ENCODE measurements around the gene MAPKAPK5. TPM values are rescaled to one million over a fixed set of nuclear protein-coding genes. Genes with fewer than 3 reads are reported as not detected.

MAPKAPK5 gene
- total and polyA plus RNA-seq, 9 of the 15 experiments (the other 6 are each of a cell fraction or from before 2014, with no cell fraction given): 11.6 to 72.1 (median 60.4) TPM

DNA sequence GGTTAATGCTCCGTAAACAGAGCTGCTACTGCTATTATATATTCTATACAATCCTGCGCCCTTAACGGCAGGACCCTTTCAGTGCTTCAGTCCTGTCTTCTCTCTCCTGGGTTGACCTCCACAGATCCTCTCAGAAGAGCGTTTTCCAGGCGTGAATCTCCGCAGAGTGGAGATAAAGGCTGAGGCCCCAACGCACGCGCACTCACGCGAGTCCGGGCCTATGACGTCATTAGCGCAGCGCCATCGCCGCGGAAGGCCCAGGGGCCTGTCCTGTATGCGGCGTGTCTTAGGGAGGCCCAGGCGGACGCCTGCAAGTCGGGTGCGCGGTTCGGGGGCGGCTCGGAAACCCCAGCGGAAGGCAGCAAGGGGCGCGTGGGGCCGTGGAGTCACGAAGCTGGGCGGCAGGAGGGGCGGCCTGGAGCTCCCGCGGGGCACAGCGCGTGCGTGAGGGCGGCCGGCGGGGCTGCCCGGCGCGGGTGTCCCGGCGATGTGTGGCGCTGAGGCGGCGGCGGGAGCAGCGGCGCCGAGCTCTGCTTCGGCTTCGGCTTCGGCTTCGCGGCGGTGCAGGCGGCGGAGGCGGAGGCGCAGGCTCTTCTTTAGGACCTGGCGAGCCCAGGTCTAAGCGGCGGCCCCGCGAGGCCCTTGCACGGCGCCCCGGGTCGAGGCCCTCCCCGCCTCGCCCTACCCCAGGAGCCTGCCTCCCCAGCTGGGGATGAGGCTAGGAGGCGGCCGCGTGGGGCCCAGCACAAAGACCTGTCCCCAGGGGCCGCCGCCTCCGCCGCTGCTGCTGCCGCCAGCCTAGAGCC is at the start of gene MAPKAPK5 (continued):
- TF ChIP-seq, protein P1, sequence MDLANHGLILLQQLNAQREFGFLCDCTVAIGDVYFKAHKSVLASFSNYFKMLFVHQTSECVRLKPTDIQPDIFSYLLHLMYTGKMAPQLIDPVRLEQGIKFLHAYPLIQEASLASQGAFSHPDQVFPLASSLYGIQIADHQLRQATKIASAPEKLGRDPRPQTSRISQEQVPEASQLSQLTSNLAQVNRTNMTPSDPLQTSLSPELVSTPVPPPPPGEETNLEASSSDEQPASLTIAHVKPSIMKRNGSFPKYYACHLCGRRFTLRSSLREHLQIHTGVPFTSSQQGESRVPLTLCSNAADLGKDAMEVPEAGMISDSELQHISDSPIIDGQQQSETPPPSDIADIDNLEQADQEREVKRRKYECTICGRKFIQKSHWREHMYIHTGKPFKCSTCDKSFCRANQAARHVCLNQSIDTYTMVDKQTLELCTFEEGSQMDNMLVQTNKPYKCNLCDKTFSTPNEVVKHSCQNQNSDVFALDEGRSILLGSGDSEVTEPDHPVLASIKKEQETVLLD (IDR thresholded peaks at IDR 0.05): peak; percentile 66; the same call in 1 of the 2 replicates
- TF ChIP-seq HCFC1 (IDR thresholded peaks at IDR 0.05; ENCODE audit: low read depth, low read length) (peak; percentile 94), ZNF75A (CRISPR knock-in tag; IDR thresholded peaks at IDR 0.05) (no peak), ILF3 (IDR thresholded peaks at IDR 0.05; ENCODE audit: borderline replicate concordance) (0 out of 2 replicates have a peak, but pooled peaks have one; percentile 36), ZNF121 (CRISPR knock-in tag; conservative IDR thresholded peaks at IDR 0.05) (0 out of 2 replicates have a peak, but pooled peaks have one; percentile 3), FOXJ2 (tag; IDR thresholded peaks at IDR 0.05) (0 out of 2 replicates have a peak, but pooled peaks have one; percentile 29), SREBF1 (IDR thresholded peaks at IDR 0.05; ENCODE audit: borderline replicate concordance, low read depth, low read length) (peak; percentile 86; the same call in 1 of the 2 replicates), ZNF217 (CRISPR knock-in tag; IDR thresholded peaks at IDR 0.05) (no peak), ETV1 (tag; conservative IDR thresholded peaks at IDR 0.05; ENCODE audit: low read depth) (no peak), NR4A1 (CRISPR knock-in tag; IDR thresholded peaks at IDR 0.05) (peak; percentile 83; the same call in 1 of the 2 replicates), NR4A1 (tag; IDR thresholded peaks at IDR 0.05) (peak; percentile 88)
- TF ChIP-seq, protein P2, sequence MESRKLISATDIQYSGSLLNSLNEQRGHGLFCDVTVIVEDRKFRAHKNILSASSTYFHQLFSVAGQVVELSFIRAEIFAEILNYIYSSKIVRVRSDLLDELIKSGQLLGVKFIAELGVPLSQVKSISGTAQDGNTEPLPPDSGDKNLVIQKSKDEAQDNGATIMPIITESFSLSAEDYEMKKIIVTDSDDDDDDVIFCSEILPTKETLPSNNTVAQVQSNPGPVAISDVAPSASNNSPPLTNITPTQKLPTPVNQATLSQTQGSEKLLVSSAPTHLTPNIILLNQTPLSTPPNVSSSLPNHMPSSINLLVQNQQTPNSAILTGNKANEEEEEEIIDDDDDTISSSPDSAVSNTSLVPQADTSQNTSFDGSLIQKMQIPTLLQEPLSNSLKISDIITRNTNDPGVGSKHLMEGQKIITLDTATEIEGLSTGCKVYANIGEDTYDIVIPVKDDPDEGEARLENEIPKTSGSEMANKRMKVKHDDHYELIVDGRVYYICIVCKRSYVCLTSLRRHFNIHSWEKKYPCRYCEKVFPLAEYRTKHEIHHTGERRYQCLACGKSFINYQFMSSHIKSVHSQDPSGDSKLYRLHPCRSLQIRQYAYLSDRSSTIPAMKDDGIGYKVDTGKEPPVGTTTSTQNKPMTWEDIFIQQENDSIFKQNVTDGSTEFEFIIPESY (CRISPR knock-in tag; IDR thresholded peaks at IDR 0.05): no peak; the same call in 1 of the 2 replicates
- TF ChIP-seq, protein P3, sequence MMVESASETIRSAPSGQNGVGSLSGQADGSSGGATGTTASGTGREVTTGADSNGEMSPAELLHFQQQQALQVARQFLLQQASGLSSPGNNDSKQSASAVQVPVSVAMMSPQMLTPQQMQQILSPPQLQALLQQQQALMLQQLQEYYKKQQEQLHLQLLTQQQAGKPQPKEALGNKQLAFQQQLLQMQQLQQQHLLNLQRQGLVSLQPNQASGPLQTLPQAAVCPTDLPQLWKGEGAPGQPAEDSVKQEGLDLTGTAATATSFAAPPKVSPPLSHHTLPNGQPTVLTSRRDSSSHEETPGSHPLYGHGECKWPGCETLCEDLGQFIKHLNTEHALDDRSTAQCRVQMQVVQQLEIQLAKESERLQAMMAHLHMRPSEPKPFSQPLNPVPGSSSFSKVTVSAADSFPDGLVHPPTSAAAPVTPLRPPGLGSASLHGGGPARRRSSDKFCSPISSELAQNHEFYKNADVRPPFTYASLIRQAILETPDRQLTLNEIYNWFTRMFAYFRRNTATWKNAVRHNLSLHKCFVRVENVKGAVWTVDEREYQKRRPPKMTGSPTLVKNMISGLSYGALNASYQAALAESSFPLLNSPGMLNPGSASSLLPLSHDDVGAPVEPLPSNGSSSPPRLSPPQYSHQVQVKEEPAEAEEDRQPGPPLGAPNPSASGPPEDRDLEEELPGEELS (CRISPR knock-in tag; IDR thresholded peaks at IDR 0.05; ENCODE audit: borderline replicate concordance): peak; percentile 73; the same call in 1 of the 2 replicates
- TF ChIP-seq, protein P4, sequence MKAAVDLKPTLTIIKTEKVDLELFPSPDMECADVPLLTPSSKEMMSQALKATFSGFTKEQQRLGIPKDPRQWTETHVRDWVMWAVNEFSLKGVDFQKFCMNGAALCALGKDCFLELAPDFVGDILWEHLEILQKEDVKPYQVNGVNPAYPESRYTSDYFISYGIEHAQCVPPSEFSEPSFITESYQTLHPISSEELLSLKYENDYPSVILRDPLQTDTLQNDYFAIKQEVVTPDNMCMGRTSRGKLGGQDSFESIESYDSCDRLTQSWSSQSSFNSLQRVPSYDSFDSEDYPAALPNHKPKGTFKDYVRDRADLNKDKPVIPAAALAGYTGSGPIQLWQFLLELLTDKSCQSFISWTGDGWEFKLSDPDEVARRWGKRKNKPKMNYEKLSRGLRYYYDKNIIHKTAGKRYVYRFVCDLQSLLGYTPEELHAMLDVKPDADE (conservative IDR thresholded peaks at IDR 0.05; ENCODE audit: control insufficient read depth, low read depth, low read length): 0 out of 2 replicates have a peak, but pooled peaks have one; percentile 5
